GM18870 (cell line): Measurements from ENCODE around the gene PARD6G.
"Not testable (repeated sequence)": the region's sequence is repeated elsewhere in the genome, so short reads cannot be mapped to it uniquely, and the experiment has no call there.

Experiments used
- ATAC-seq: cut with Tn5 transposase; IDR thresholded peaks from one replicate; pipeline ENCODE4 v1.9.1; 2021; ENCODE audit warnings: moderate library complexity; ENCODE audit not compliant: unreplicated experiment

PARD6G gene

GRCh38 chr18:80247393-80247841 lies at the start of gene PARD6G:
Gene PARD6G, minus strand, starts transcription at chr18:80247514. Its CDS starts 166 bp downstream, at chr18:80247348.
- ATAC-seq = no peak

DNA sequence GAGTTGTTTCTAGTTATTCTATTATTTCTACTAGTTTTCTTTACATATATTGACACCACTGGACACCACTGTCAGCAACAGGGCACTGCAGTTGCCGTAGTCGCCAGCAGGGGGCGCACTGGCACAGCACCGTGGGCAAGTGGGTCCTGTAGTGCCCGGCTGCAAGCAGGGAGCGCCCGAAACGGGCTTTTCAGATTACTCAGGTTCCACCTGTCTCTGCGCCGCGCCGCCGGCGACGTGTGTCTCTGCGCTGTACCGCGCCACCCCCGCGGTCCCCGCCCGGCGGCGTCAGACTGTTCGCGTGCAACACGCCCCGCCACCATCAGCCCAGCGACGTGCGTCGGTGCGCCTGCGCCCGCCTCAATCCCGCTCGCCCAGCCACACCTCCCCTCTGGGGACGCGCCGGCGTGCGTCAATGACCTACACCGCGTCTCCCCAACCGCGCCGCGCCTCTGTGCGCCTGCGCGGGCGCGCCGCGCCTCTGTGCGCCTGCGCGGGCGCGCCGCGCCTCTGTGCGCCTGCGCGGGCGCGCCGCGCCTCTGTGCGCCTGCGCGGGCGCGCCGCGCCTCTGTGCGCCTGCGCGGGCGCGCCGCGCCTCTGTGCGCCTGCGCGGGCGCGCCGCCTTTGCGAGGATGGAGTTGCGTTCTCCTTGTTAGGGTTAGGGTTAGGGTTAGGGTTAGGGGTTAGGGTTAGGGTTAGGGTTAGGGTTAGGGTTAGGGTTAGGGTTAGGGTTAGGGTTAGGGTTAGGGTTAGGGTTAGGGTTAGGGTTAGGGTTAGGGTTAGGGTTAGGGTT lies 15.1 kb upstream of the PARD6G start:
- ATAC-seq = not testable (repeated sequence)

GRCh38 chr18:80259610-80260009 lies 12.3 kb upstream of the PARD6G start:
- no peak for ATAC-seq

GRCh38 chr18:80258640-80259039 lies 11.3 kb upstream of the PARD6G start:
- ATAC-seq = no peak

DNA sequence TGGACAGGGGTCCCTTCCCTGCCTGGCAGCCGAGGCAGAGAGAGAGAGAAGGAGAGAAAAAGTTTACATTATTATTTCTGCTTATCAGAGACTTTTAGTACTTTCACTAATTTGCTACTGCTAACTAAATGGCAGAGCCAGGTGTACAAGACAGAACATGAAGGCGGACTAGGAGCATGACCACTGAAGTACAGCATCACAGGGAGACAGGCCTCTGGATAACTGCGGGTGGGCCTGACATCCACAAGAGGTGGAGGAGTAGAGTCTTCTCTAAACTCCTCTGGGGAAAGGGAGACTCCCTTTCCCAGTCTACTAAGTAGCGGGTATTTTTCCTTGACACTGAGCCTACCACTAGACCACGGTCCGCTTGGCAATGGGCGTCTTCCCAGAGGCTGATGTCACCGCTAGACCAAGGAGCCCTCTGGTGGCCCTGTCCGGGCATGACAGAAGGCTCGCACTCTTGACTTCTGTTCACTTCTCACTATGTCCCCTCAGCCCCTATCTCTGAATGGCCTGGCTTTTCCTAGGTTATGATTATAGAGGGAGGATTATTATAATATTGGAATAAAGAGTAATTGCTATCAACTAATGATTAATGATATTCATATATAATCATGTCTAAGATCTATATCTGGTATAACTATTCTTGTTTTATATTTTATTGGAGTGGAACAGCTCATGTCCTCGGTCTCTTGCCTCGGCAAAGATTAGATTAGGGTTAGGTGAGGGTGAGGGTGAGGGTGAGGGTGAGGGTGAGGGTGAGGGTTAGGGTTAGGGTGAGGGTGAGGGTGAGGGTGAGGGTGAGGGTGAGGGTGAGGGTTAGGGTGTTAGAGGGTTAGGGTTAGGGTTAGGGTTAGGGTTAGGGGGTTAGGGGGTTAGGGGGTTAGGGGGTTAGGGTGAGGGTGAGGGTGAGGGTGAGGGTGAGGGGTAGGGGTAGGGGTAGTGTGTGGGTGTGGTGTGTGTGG lies 10.5 kb upstream of the PARD6G start:
- ATAC-seq = not testable (repeated sequence)

DNA sequence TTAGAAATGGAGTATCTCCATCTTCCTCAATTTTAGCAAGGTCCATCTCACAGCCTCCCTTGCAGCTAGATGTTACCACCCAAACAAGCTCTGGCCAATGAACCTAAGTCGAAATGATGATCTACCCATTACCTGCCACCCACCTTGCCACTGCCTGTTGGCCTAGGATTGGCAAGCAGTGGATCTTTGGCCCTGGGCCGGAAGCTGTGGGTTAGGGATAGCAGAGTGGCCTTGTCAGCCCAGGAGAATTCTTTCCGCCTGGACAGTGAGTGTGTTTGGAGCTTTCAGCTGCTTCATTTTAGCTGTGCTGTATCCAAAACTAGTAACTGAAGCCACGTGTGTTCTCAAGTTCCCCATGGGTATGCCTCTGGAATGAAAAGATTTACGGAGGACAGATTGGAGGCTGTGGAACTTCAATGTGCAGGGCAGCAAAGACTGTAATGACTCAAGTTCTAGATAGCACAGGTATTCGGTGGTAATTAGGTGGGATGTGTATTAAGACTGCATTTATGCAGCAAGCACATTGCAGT lies 7.7 kb upstream of the PARD6G start:
- ATAC-seq = no peak

DNA sequence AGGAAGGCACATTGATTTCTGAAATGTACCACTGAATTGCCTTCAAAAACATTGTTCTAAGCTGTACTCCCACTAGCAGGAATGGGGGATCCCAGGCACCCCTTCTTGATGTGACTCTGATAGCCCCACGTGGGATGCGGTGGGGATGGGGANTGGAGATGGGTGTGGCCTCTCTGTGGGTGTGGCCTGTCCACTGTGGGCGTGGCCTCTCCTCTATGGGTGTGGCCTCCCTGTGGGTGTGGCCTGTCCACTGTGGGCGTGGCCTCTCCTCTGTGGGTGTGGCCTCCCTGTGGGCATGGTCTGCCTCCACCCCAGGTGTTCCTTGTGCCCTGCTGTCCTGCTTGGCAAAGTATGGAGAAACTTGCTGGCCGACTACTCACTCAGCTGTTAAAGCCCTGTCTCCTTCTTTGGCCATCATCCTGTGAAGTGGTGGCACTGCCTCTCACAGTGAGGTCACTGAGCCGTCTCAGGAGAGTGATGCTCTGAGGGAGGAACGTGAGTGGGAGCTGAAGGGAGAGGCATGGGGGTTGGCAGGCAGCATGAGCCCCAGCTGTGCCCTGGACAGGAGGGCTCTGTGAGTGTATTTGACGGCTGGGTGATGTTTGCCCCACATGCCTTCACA lies 6.7 kb upstream of the PARD6G start:
- ATAC-seq = no peak

GRCh38 chr18:80253236-80253635 lies 5.9 kb upstream of the PARD6G start:
- no peak for ATAC-seq

DNA sequence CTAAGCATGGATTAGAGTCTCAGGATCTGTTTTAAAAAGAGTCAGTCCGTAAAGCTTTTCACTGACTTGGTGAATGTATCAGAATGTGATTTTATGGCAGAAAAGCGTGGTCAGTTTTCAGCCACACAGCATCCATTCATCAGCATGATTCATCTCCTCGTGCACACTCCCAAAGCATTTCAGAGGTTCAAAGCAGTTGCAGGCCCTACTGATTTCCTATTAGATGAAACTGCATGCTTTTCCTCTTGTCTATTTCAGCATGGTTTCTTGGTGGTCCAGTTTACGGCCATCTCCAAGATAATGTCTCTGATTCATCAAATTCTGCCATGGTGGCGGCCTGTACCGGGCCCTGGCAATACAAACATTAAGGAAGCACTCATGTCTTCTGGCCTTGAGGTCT lies 4.8 kb upstream of the PARD6G start:
- ATAC-seq = no peak

DNA sequence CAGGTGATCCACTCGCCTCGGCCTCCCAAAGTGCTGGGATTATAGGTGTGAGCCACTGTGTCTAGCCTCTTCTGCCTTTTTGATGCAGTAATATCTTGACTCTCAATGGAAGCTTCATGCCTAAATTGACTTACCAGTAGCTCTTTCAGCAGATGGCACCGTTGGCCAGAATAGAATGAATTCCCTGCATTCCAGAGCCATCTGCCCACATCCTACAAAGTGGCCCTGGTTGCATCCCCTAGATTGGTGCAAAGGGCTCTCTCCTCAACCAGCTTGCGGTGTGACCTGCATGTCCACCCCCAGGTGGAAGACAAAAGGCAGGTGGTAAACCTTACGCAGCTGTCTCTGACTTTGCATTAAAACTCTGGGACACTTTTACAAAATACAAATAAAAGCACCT lies 4.4 kb upstream of the PARD6G start:
- ATAC-seq = no peak

DNA sequence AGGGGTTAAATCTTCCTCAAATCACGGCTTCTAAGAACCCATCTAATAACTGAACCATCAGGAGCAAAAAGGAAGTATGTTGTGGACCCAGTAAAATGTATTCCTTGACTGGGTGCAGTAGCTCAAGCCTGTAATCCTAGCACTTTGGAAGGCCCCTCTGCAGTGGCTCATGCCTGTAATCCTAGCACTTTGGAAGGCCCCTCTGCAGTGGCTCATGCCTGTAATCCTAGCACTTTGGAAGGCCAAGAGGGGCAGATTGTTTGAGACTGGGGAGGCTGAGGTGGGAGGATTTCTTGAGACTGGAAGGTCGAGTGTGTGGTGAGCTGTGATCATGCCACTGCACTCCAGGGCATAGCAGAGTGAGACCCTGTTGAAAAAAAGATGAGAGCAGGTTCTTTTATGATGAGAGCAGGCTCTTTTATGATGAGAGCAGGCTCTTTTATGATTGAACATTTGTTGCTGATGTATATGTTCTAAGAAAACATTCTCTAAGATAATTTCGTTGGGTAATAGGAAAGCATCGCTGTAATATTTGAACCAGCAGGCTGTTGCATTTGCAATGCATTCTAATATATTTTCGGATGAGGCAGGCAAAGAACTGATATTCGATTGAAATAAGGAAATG lies 3.5 kb upstream of the PARD6G start:
- no peak for ATAC-seq

- no peak for ATAC-seq
Measured at GRCh38 chr18:80249217-80250093, 2.1 kb upstream of the PARD6G start.

DNA sequence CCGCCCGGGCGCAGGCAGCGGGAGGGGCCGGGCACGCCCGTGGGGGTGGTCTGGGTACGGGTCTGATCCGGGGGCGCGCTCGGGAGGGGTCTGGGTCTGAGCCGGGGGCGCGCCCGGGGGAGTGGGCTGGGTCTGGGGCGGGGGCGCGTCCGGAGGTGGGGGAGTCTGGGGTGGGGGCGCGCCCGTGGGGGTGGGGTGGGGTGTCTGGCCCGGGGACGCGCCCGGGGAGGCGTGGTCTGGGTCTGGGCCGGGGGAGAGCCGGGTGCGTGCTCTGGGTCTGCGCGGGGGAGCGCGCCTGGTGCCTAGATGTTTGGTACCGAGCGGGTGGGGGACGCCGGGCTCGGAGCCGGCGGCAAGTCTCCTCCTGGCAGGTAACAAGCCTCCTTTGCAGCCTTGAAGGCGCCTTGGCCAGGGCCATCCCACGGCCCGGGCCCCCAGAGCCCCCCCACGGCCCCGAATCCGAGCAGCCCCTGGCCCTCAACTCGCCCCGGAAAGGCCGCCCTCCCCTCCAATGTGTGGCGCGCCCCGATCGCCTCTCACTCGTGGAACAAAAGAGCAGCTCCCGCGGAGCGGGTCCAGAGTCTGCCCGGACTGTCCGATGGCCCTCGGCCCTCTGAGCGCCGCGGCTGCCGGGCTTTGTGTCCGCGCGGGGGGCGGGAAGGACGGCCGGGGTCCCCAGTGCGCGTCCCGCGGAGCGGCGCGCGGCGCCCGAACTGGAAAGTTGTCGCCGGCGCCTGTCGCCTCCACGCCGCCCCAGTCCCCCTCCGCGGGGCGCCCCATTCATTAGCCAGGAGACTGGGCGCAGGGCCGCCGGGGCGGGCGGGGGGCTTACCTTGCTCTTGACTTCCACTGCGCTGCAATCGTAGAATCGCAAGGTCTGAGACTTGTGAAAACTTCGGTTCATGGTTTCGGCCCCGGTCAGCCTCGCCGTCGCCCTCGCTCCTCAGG lies 595 bp downstream of the PARD6G start:
- no peak for ATAC-seq

- ATAC-seq = no peak
Measured at GRCh38 chr18:80245781-80246444, 1.4 kb downstream of the PARD6G start.

- ATAC-seq = no peak
Measured at GRCh38 chr18:80244956-80245730, 2.2 kb downstream of the PARD6G start.

GRCh38 chr18:80244167-80244566 lies 3.1 kb downstream of the PARD6G start:
- ATAC-seq = no peak

GRCh38 chr18:80243204-80243603 lies 4.1 kb downstream of the PARD6G start:
- ATAC-seq = no peak
